ENCODE measurements around the gene RNF144A.
A peak's percentile ranks its signal among the peaks of the same experiment; 100 is the strongest.
"Not testable (repeated sequence)": the region's sequence is repeated elsewhere in the genome, so short reads cannot be mapped to it uniquely, and the experiment has no call there.

RNF144A gene

GRCh38 chr2:6917071-6917760 lies at the start of gene RNF144A:
RNF144A (plus strand) TSS chr2:6917412; CDS start chr2:6996927, 79,515 bp downstream.
- peak; percentile 48 to 67 (median 57) for DNase-seq (ENCODE audit: low read depth in 3 of 3)

- DNase-seq (ENCODE audit: low read depth in 3 of 3), result no peak
Observed at GRCh38 chr2:6872394-6872793, 44.8 kb upstream of the RNF144A start.

GRCh38 chr2:6874032-6874431 lies 43.2 kb upstream of the RNF144A start:
- DNase-seq (ENCODE audit: low read depth in 3 of 3), result no peak

GRCh38 chr2:6876309-6876708 lies 40.9 kb upstream of the RNF144A start:
- DNase-seq (ENCODE audit: low read depth in 3 of 3), result no peak

- DNase-seq (ENCODE audit: low read depth in 3 of 3), result peak in 1 of 3 donors; percentile 15
Observed at GRCh38 chr2:6877402-6878304, 39.6 kb upstream of the RNF144A start, which contains the start of gene RSAD2. RSAD2 (plus strand) TSS chr2:6877777; CDS start chr2:6877801, 24 bp downstream.

GRCh38 chr2:6878549-6878948 lies 38.7 kb upstream of the RNF144A start:
- no peak for DNase-seq (ENCODE audit: low read depth in 3 of 3)

GRCh38 chr2:6879011-6879410 lies 38.2 kb upstream of the RNF144A start:
- no peak for DNase-seq (ENCODE audit: low read depth in 3 of 3)

- DNase-seq (ENCODE audit: low read depth in 3 of 3), result no peak
Observed at GRCh38 chr2:6880200-6880733, 36.9 kb upstream of the RNF144A start.

- no peak for DNase-seq (ENCODE audit: low read depth in 3 of 3)
Observed at GRCh38 chr2:6881046-6881445, 36.2 kb upstream of the RNF144A start.

GRCh38 chr2:6881516-6881915 lies 35.7 kb upstream of the RNF144A start:
- DNase-seq (ENCODE audit: low read depth in 3 of 3), result no peak

- DNase-seq (ENCODE audit: low read depth in 3 of 3), result no peak
Observed at GRCh38 chr2:6883448-6884122, 33.6 kb upstream of the RNF144A start.

GRCh38 chr2:6885551-6885950 lies 31.7 kb upstream of the RNF144A start:
- no peak for DNase-seq (ENCODE audit: low read depth in 3 of 3)

- DNase-seq (ENCODE audit: low read depth in 3 of 3), result no peak
Observed at GRCh38 chr2:6885968-6886367, 31.2 kb upstream of the RNF144A start.

- no peak for DNase-seq (ENCODE audit: low read depth in 3 of 3)
Observed at GRCh38 chr2:6887751-6888192, 29.4 kb upstream of the RNF144A start.

GRCh38 chr2:6888724-6889123 lies 28.5 kb upstream of the RNF144A start:
- no peak for DNase-seq (ENCODE audit: low read depth in 3 of 3)

- DNase-seq (ENCODE audit: low read depth in 3 of 3), result no peak
Observed at GRCh38 chr2:6893876-6894482, 23.2 kb upstream of the RNF144A start.

- DNase-seq (ENCODE audit: low read depth in 3 of 3), result no peak
Observed at GRCh38 chr2:6896930-6897759, 20.1 kb upstream of the RNF144A start.

GRCh38 chr2:6902581-6902980 lies 14.6 kb upstream of the RNF144A start:
- not testable (repeated sequence) for DNase-seq (ENCODE audit: low read depth in 3 of 3)

- DNase-seq (ENCODE audit: low read depth in 3 of 3), result no peak
Observed at GRCh38 chr2:6905668-6906067, 11.5 kb upstream of the RNF144A start.

- no peak for DNase-seq (ENCODE audit: low read depth in 3 of 3)
Observed at GRCh38 chr2:6906165-6906741, 11.0 kb upstream of the RNF144A start.

Data from stimulated activated CD4-positive, alpha-beta T cell treated with anti-CD3 and anti-CD28 coated beads, TNF-alpha, amount 100 ng/mL, for 48 hours (primary cell).